GM10266 (cell line): ENCODE results near the gene OPCML.

Source experiments
- DNase-seq: peaks from one replicate; pipeline ENCODE4 v3.0.0; 2012; ENCODE audit errors: extremely low spot score
- CTCF ChIP-seq: IDR thresholded peaks from 2 replicates; pipeline ENCODE4 v1.5.1; 2012; ENCODE audit warnings: mild to moderate bottlenecking, low read depth; ENCODE audit not compliant: control insufficient read depth, insufficient read depth; ENCODE audit errors: missing control alignments

The OPCML gene

DNA sequence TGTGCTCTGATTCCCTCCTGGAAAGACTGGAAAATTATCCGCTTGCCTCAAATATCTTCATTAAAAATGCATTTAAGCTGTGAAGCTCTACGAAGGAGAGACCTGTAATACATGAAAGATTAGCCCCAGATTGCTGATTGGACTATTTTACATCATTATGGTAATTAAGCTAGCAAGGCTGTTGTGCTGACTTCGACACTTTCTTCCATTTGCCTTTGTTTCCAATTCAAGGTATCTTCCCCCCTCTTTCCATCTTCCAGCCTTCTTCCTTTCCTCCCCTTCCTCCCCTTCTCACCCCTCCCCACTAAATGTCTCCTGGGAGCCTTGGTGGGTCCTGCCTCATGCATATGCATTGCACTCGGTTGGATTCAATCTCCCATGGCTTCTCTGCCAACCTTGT, 710.8 kb downstream of the OPCML start:
- no peak for TF ChIP-seq CTCF
- no peak for DNase-seq

DNA sequence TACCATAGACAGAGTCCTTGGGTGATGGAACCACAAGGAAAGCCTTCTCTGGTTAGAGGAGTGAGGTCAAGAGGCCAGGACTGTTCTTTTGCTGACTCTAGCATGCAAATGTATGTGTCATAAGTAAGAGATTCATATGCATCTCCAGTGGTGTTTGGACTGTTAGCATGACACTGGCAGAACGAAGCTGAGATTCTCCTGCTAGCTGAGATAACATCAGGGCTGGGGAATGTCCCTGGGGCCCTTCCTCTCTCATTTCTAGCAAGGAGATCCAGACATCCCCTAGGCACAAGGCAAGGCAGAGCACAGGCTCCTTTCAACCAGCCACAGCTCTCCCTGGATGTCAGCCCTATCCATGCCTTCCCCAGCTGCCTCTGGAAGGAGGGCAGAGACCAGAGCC, 711.3 kb downstream of the OPCML start:
- no peak for TF ChIP-seq CTCF
- DNase-seq, result no peak

- DNase-seq, result no peak
- no peak for TF ChIP-seq CTCF
Observed at GRCh38 chr11:132818951-132819350, 713.4 kb downstream of the OPCML start.

- no peak for TF ChIP-seq CTCF
- no peak for DNase-seq
Observed at GRCh38 chr11:132817387-132817786, 714.9 kb downstream of the OPCML start.

DNA sequence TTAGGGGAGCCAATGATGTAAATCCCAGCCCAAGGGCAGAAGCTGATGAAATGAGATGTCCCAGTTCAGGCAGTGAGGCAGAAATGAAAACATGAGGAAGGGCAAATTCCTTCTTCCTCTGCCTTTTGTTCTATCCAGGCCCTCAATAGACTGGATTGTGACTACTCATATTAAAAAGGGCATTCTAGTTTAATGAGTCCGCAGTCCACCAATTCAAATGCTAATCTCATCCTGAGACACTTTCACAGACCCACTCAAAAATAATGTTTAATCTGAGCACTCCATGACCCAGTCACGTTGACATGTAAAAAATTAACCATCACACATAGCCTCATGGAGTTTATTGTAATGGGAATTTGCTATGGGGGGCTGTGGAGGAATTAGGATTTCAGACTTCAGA, 717.9 kb downstream of the OPCML start:
- DNase-seq, result no peak
- TF ChIP-seq CTCF, result no peak

DNA sequence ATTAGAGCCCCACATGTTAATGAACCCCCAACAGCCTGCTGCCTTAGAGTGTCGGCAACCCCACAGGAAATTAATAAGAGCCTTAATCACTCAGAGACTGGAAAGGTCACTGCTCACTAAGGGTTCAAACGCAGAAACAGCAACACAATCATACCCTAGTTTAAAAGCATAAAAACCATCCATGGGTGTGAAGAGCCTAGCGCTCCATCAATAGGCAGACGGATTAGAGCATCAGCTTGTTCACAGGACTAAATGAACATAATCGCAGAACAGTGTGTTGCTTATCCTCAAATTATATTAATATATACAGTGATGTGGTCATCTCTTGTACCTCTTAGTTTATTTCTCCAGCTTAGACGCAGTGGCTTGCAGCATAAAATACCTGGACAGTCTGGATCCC, 720.7 kb downstream of the OPCML start:
- TF ChIP-seq CTCF, result no peak

GRCh38 chr11:132809070-132809469, 723.2 kb downstream of the OPCML start:
- no peak for TF ChIP-seq CTCF

More for the DNA sequence above, 720.7 kb downstream of the OPCML start:
- DNase-seq, result no peak

More at GRCh38 chr11:132809070-132809469, 723.2 kb downstream of the OPCML start:
- DNase-seq, result no peak
